B cell (primary cell): ENCODE data around the gene GALNT18. TPM values are rescaled to one million over a fixed set of nuclear protein-coding genes. Genes with fewer than 3 reads are reported as not detected.

Experiments used
- ATAC-seq: fragments of 200-7000 bp; cut with Tn5 transposase; one replicate; pipeline ENCODE4 v1.10.0; 2021; ENCODE audit warnings: low read depth, mild to moderate bottlenecking, moderate number of reproducible peaks, moderate library complexity
- CTCF ChIA-PET: fragments of 350-600 bp; sonication (Branson Sonifier 250); formaldehyde crosslinking; loops from one replicate; lab custom pipeline; 2021; ENCODE audit warnings: antibody characterized with exemption, inconsistent platforms; lab: Charles Lee
- POLR2A ChIA-PET: fragments of 350-600 bp; sonication (Branson Sonifier 250); formaldehyde crosslinking; loops from one replicate; lab custom pipeline; 2021; ENCODE audit warnings: antibody characterized with exemption; lab: Charles Lee
- DNase-seq: peaks from one replicate; pipeline ENCODE4 v3.0.0; 2013
- H2AFZ ChIP-seq: 2 replicates; pipeline ENCODE4 v1.6.1; 2012; ENCODE audit warnings: mild to moderate bottlenecking, low read depth, low read length; ENCODE audit not compliant: insufficient read depth, poor library complexity, severe bottlenecking
- H3K27ac ChIP-seq, 2 donors: 1 replicate in 1 of 2; 2 replicates in 1 of 2; pipeline ENCODE4 v1.5.1; 2012 to 2013; ENCODE audit warnings: low read length in 2 of 2, mild to moderate bottlenecking in 2 of 2, moderate library complexity in 1 of 2
- H3K27me3 ChIP-seq, 4 experiments: fragments of 200-600 bp in 1 of 4; sonication (generic) in 1 of 4; replicated peaks in 1 of 4; 1 replicate in 2 of 4; 2 replicates in 2 of 4; pipeline versions ENCODE4 v1.6.1 to v1.7.0; 2013 to 2016; ENCODE audit warnings: low read length in 3 of 4, mild to moderate bottlenecking in 2 of 4, mixed read lengths in 1 of 4, moderate library complexity in 1 of 4; ENCODE audit not compliant: insufficient read depth in 4 of 4, control insufficient read depth in 3 of 4; ENCODE audit errors: control extremely low read depth in 1 of 4
- H3K36me3 ChIP-seq, 2 experiments: replicated peaks in 1 of 2; 1 replicate in 1 of 2; 2 replicates in 1 of 2; pipeline versions ENCODE4 v1.6.1 to v1.7.1; 2013; ENCODE audit warnings: low read length in 1 of 2; ENCODE audit not compliant: insufficient read depth in 2 of 2, control insufficient read depth in 1 of 2; ENCODE audit errors: control extremely low read depth in 1 of 2, extremely low read depth in 1 of 2
- H3K4me1 ChIP-seq, 2 donors: fragments of 200-600 bp in 1 of 2; sonication (generic) in 1 of 2; 1 replicate in 1 of 2; 2 replicates in 1 of 2; pipeline versions ENCODE4 v1.5.1 to v1.6.1; 2013 to 2017; ENCODE audit warnings: low read length in 2 of 2; ENCODE audit not compliant: control insufficient read depth in 2 of 2, insufficient read depth in 2 of 2
- H3K4me2 ChIP-seq: replicated peaks from 2 replicates; pipeline ENCODE3; 2012; ENCODE audit warnings: mild to moderate bottlenecking, low read depth, low read length; ENCODE audit not compliant: poor library complexity, severe bottlenecking
- H3K4me3 ChIP-seq, 5 experiments: fragments of 200-600 bp in 1 of 5; sonication (generic) in 1 of 5; 1 replicate in 3 of 5; 2 replicates in 2 of 5; pipeline versions ENCODE4 v1.5.1 to v1.7.0; 2011 to 2016; ENCODE audit warnings: low read length in 4 of 5, mild to moderate bottlenecking in 4 of 5, low read depth in 2 of 5, control low read depth in 1 of 5, moderate library complexity in 1 of 5; ENCODE audit not compliant: insufficient read depth in 1 of 5; ENCODE audit errors: control extremely low read depth in 1 of 5, extremely low read depth in 1 of 5
- H3K79me2 ChIP-seq: fragments of 200-600 bp; sonication (generic); one replicate; pipeline ENCODE4 v1.6.0; 2016; ENCODE audit warnings: low read length; ENCODE audit not compliant: control insufficient read depth, insufficient read depth
- H3K9ac ChIP-seq: fragments of 200-600 bp; sonication (generic); 2 replicates; pipeline ENCODE4 v1.6.1; 2017; ENCODE audit warnings: mild to moderate bottlenecking, low read length, moderate library complexity
- H3K9me3 ChIP-seq, 3 donors: one replicate each; pipeline versions ENCODE4 v1.6.1 to v1.7.1; 2013; ENCODE audit warnings: low read length in 2 of 3; ENCODE audit not compliant: control insufficient read depth in 2 of 3, insufficient read depth in 1 of 3; ENCODE audit errors: control extremely low read depth in 1 of 3
- H4K20me1 ChIP-seq: 2 replicates; pipeline ENCODE4 v1.6.0; 2012; ENCODE audit warnings: mild to moderate bottlenecking, low read length; ENCODE audit not compliant: insufficient read depth, control insufficient read depth, poor library complexity, severe bottlenecking
- H3K27ac Mint-ChIP-seq: one replicate; pipeline ENCODE4 v1.8.0; 2021; ENCODE audit warnings: mixed read lengths
- H3K27me3 Mint-ChIP-seq: one replicate; pipeline ENCODE4 v1.8.0; 2021; ENCODE audit warnings: mixed read lengths
- H3K4me1 Mint-ChIP-seq: one replicate; pipeline ENCODE4 v1.8.0; 2021; ENCODE audit warnings: mixed read lengths
- H3K4me3 Mint-ChIP-seq: one replicate; pipeline ENCODE4 v1.8.0; 2021; ENCODE audit warnings: mixed read lengths
- H3K9me3 Mint-ChIP-seq: one replicate; pipeline ENCODE4 v1.8.0; 2022; ENCODE audit warnings: mixed read lengths; ENCODE audit not compliant: insufficient read depth
- CTCF ChIP-seq: fragments of 200-600 bp; IDR thresholded peaks from one replicate; pipeline ENCODE4 v1.8.0; 2022; ENCODE audit warnings: antibody characterized with exemption, mild to moderate bottlenecking
- EZH2 ChIP-seq: IDR thresholded peaks from 2 replicates; pipeline ENCODE4 v1.6.1; 2012; ENCODE audit warnings: borderline replicate concordance, low read depth, mild to moderate bottlenecking, moderate library complexity, low read length; ENCODE audit not compliant: insufficient read depth, poor library complexity, severe bottlenecking
- WGBS: methylation state at CpG from one replicate; pipeline ENCODE4 v1.1.5; 2013; ENCODE audit warnings: missing lambda C conversion rate; ENCODE audit not compliant: insufficient coverage; 5-methylcytosine and 5-hydroxymethylcytosine counted together
- intact Hi-C: fragments of 100-400 bp; cut with micrococcal nuclease; formaldehyde crosslinking; loops from one replicate; pipeline ENCODE4 v1.10.0; 2022
- polyA plus RNA-seq: library from polyadenylated mRNA; depleted of rRNA; stranded (reverse); fragments of >200 nt; gene quantifications from 2 replicates; pipeline ENCODE4 v1.2.3, GENCODE V29; 2012
- total RNA-seq, 2 donors: library from RNA; stranded (reverse); fragments of 120-200 nt in 1 of 2; gene quantifications; 1 replicate in 1 of 2; 2 replicates in 1 of 2; pipeline versions ENCODE4 v1.2.3 to v1.2.4, GENCODE V29; 2013 to 2022

The GALNT18 gene
- total and polyA plus RNA-seq, 2 donors (not counting 1 experiment from before 2014, with no cell fraction given): not detected

DNA sequence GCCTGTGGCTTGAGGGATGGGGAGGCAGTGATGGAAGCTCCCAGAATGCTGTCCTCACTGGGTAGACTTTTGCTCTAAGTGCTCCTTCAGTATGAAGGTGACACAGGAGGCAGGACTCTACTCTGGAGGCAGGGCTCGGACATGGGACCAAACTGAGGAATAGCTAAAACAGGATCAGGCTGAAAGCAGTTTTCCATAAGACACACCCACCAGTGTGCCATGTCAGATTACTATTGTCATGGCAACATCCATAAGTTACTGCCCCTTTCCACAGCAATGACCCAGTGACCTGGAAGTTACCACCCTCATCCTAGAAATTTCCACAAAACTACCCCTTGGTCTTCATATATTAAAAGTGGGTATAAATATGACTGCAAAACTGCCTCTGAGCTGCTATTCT lies 43.6 kb upstream of the GALNT18 start:
- H3K9me3 Mint-ChIP-seq: no peaks in the 10 kb centered on the region
- H3K9me3 ChIP-seq: no peaks in the 10 kb centered on the region
- H3K36me3 ChIP-seq: no peaks in the 10 kb centered on the region
- ATAC-seq (no peak), DNase-seq (no peak)
- intact Hi-C loops: no loop called here
- H3K4me2 ChIP-seq: no peak overlapping the region
- H3K27me3 ChIP-seq: peaks cover 0 to 8% (median 0%) of the 10 kb centered on the region in 4 experiments
- POLR2A ChIA-PET: no interaction called here
- no peaks in the 10 kb centered on the region for H3K4me1 ChIP-seq
- CTCF ChIA-PET: no interaction called here
- H3K9ac ChIP-seq: no peak overlapping the region
- no peak overlapping the region for H3K4me3 Mint-ChIP-seq
- peaks cover 16% of the 10 kb centered on the region for H3K27me3 Mint-ChIP-seq
- no peak overlapping the region for H2AFZ ChIP-seq
- no peak overlapping the region for H3K27ac Mint-ChIP-seq
- no peak overlapping the region for H3K4me3 ChIP-seq
- no peaks in the 10 kb centered on the region for H4K20me1 ChIP-seq
- H3K27ac ChIP-seq: no peak overlapping the region
- H3K79me2 ChIP-seq: no peaks in the 10 kb centered on the region
- H3K4me1 Mint-ChIP-seq: no peaks in the 10 kb centered on the region
- TF ChIP-seq EZH2: no peak
- no peak for TF ChIP-seq CTCF
- WGBS: 70% methylated on average over 1 of the region's 1 CpG

DNA sequence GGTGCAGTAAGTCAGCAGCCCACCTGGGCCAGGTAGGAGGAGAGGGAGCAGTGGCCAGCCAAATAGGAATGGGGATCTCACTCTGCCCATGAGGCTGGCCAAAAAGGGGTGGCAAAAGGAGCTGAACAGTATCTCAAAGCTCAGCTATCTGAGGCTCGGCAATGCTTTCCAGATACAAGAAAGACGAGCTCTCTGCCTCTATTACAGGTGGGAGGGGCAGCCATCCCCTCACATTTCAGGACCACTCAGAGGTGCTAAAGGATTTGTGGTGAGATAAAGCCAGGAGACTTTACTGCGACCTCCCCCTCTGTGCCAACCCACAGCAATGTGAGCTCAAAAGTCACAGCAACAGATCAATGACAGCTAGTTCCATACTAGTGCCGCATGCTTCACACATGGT lies 42.1 kb upstream of the GALNT18 start:
- no peak overlapping the region for H3K27ac ChIP-seq
- H3K27ac Mint-ChIP-seq: no peak overlapping the region
- POLR2A ChIA-PET: no interaction called here
- no peaks in the 10 kb centered on the region for H3K9me3 Mint-ChIP-seq
- H3K4me1 Mint-ChIP-seq: no peaks in the 10 kb centered on the region
- H3K9me3 ChIP-seq: no peaks in the 10 kb centered on the region
- ATAC-seq (no peak), DNase-seq (no peak)
- 100% methylated on average over 1 of the region's 4 CpGs for WGBS
- no peaks in the 10 kb centered on the region for H4K20me1 ChIP-seq
- H3K27me3 Mint-ChIP-seq: peaks cover 16% of the 10 kb centered on the region
- no peak overlapping the region for H3K4me3 Mint-ChIP-seq
- H3K9ac ChIP-seq: no peak overlapping the region
- CTCF ChIA-PET: no interaction called here
- H3K4me3 ChIP-seq: no peak overlapping the region
- no peak overlapping the region for H2AFZ ChIP-seq
- no peaks in the 10 kb centered on the region for H3K4me1 ChIP-seq
- no peaks in the 10 kb centered on the region for H3K36me3 ChIP-seq
- H3K27me3 ChIP-seq: peaks cover 0 to 8% (median 0%) of the 10 kb centered on the region in 4 experiments
- intact Hi-C loops: no loop called here
- no peak overlapping the region for H3K4me2 ChIP-seq
- no peak for TF ChIP-seq CTCF
- H3K79me2 ChIP-seq: no peaks in the 10 kb centered on the region
